Epithelial cell of proximal tubule (primary cell): ENCODE measurements around the gene EIF2S1. TPM values are rescaled to one million over a fixed set of nuclear protein-coding genes. Genes with fewer than 3 reads are reported as not detected.

Source experiments
- DNase-seq: peaks from one replicate; pipeline ENCODE4 v3.0.0-alpha.2; 2011; ENCODE audit warnings: low read depth
- H3K4me3 ChIP-seq: 2 replicates; pipeline ENCODE4 v1.5.1; 2011; ENCODE audit warnings: low read depth, mild to moderate bottlenecking, low read length
- total RNA-seq: library from RNA; depleted of rRNA; stranded (reverse); fragments of >200 nt; gene quantifications from 2 replicates; pipeline ENCODE4 v1.2.3, GENCODE V29; 2015
- TF ChIP-seq, protein P1 (sequence below): conservative IDR thresholded peaks from 2 replicates; pipeline ENCODE4 v1.5.1; 2012; ENCODE audit warnings: low read depth, mild to moderate bottlenecking, low read length

EIF2S1 gene
- total RNA-seq, 1 donor from 2014 or later, result 175 TPM

DNA sequence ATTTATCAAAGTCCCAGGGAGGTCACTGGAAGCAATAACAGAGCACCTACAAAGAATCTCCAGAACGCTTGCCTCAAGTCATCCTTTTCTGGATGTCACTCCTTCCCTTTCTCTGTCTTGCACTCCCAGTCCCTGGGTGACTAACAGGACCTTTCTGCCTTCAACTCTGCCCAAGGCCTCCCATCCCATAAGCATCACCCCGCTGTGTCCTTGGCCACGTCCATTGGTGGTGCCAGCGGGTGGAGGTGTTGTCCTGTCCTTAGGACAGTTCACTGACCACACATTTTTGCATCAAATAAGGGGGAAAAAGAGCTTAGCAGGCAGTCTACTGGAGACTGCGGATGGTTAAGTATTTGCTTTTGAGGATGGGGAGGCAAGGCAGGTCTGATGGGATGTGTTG is 75.5 kb downstream of the EIF2S1 start:
- TF ChIP-seq, protein P1, sequence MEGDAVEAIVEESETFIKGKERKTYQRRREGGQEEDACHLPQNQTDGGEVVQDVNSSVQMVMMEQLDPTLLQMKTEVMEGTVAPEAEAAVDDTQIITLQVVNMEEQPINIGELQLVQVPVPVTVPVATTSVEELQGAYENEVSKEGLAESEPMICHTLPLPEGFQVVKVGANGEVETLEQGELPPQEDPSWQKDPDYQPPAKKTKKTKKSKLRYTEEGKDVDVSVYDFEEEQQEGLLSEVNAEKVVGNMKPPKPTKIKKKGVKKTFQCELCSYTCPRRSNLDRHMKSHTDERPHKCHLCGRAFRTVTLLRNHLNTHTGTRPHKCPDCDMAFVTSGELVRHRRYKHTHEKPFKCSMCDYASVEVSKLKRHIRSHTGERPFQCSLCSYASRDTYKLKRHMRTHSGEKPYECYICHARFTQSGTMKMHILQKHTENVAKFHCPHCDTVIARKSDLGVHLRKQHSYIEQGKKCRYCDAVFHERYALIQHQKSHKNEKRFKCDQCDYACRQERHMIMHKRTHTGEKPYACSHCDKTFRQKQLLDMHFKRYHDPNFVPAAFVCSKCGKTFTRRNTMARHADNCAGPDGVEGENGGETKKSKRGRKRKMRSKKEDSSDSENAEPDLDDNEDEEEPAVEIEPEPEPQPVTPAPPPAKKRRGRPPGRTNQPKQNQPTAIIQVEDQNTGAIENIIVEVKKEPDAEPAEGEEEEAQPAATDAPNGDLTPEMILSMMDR, result no peak
- no peak overlapping the region for H3K4me3 ChIP-seq
- DNase-seq, result no peak

Other genes with a start within 250 kb of the EIF2S1 start
- not detected in 2 replicates for gene GARIN2, start 170.9 kb upstream of the EIF2S1 start, total RNA-seq
- 22.9 and 26.4 TPM in 2 replicates for gene PALS1, start 118.9 kb upstream of the EIF2S1 start, total RNA-seq
- gene ATP6V1D, start 524 bp upstream of the EIF2S1 start, total RNA-seq, result 82.9 and 142 TPM in 2 replicates
- gene PLEK2, start 51.8 kb downstream of the EIF2S1 start, total RNA-seq, result 35.5 and 71.3 TPM in 2 replicates
- 0.14 and 2.2 TPM in 2 replicates for gene TMEM229B, start 128.4 kb downstream of the EIF2S1 start, total RNA-seq
- gene PLEKHH1, start 173.0 kb downstream of the EIF2S1 start, total RNA-seq, result 6.3 and 7.6 TPM in 2 replicates
- gene PIGH, start 239.9 kb downstream of the EIF2S1 start, total RNA-seq, result 13.9 and 19.9 TPM in 2 replicates